ENCODE data around the gene RABGAP1L.
"Not testable (repeated sequence)": the region's sequence is repeated elsewhere in the genome, so short reads cannot be mapped to it uniquely, and the experiment has no call there.

The RABGAP1L gene

DNA sequence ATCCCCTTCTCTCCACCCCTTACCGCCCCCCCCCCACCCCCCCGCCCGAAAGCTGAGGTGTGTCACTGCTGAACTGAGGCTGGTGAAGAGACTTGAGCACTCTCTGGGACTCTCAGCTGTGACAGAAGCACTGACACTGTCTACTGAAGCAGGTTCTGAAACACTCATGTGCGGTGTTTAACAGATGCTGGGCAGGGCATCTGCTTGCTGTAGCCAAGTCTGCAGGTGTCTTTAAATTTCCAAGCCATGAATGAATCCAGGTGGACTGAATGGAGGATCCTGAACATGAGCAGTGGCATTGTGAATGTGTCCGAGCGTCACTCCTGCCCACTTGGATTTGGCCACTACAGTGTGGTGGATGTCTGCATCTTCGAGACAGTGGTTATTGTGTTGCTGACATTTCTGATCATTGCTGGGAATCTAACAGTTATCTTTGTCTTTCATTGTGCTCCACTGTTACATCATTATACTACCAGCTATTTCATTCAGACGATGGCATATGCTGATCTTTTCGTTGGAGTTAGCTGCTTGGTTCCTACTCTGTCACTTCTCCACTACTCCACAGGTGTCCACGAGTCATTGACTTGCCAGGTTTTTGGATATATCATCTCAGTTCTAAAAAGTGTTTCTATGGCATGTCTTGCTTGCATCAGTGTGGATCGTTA is 288.7 kb downstream of the RABGAP1L start, which contains the start of gene GPR52:
Gene GPR52 (plus strand): TSS at position 99 of the 665 bp plus-strand sequence. CDS start 148 bp downstream, at position 247.
- DNase-seq (ENCODE audit: low read depth), result no peak

DNA sequence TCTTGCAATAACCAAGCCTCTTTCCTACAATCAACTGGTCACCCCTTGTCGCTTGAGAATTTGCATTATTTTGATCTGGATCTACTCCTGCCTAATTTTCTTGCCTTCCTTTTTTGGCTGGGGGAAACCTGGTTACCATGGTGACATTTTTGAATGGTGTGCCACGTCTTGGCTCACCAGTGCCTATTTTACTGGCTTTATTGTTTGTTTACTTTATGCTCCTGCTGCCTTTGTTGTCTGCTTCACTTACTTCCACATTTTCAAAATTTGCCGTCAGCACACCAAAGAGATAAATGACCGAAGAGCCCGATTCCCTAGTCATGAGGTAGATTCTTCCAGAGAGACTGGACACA is 289.2 kb downstream of the RABGAP1L start:
- no peak for DNase-seq (ENCODE audit: low read depth)

DNA sequence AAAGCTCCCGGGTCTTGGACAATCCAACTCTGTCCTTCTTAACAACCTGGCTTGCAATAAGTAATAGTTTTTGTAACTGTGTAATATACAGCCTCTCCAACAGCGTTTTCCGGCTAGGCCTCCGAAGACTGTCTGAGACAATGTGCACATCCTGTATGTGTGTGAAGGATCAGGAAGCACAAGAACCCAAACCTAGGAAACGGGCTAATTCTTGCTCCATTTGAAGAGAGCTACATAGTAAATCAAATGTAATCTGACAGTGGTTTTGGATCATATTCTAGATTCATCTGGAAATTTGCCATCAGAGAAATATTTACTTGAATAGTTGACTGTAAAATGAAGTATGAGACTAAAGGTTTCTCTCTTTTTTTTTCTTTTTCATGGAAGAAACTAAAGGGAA is 289.7 kb downstream of the RABGAP1L start:
- DNase-seq (ENCODE audit: low read depth), result no peak

- no peak for DNase-seq (ENCODE audit: low read depth)
Observed at GRCh38 chr1:174451408-174451807, 292.1 kb downstream of the RABGAP1L start.

DNA sequence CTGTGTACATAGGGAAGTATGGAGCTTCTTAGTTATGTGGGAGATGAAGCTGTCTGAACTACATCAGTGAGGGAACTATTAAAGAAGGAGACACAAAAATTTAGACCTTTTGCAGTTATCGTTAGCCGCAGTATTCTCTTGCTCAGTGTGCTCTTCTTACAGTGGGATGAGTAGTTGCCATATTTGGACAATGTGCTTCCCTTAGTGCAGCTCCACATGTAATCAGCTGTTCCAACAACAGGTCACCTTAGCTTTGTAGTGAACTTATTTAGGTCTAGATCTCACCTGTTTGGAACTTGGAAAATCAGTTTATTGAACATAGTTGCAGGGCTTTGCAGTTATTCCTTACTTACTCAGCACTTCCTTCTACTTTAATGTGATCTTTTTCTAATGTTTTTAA is 306.5 kb downstream of the RABGAP1L start:
- DNase-seq (ENCODE audit: low read depth), result no peak

DNA sequence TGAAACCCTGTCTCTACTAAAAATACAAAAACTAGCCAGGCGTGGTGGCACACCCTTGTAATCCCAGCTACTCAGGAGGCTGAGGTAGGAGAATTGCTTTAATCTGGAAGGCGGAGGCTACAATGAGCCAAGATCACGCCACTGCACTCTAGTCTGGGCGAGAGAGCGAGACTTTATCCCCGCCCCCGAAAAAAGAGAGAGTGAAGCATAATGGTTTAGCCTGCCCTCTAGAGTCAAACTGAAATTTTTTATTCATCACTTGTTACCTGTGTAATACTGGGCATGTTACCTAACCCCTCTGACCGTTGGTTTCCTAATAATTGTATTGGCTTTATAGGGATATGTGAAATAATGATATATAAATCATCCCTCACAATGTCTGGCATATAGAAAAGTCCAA is 307.3 kb downstream of the RABGAP1L start:
- DNase-seq (ENCODE audit: low read depth), result no peak

GRCh38 chr1:174469052-174469451 is 309.7 kb downstream of the RABGAP1L start:
- no peak for DNase-seq (ENCODE audit: low read depth)

GRCh38 chr1:174469687-174470086 is 310.4 kb downstream of the RABGAP1L start:
- no peak for DNase-seq (ENCODE audit: low read depth)

GRCh38 chr1:174479281-174479680 is 320.0 kb downstream of the RABGAP1L start:
- no peak for DNase-seq (ENCODE audit: low read depth)

DNA sequence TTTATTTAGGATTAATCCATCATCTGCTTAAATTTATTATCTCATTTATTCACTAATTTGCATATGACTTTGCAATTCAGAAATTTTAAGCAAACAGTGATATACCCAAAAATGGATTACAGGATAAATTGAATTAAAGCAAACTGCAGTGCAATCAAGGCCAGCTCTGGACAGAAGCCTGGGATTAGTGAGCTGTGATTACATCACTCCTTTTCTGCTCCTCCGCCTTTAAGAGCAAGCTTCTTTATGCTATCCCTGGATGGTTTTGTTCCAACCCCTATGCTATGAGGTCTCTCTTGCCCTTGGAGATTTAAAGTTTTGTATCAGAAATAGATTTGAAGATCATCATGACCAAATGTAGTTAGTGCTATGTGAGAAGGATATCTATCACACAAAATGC is 321.0 kb downstream of the RABGAP1L start:
- no peak for DNase-seq (ENCODE audit: low read depth)

DNA sequence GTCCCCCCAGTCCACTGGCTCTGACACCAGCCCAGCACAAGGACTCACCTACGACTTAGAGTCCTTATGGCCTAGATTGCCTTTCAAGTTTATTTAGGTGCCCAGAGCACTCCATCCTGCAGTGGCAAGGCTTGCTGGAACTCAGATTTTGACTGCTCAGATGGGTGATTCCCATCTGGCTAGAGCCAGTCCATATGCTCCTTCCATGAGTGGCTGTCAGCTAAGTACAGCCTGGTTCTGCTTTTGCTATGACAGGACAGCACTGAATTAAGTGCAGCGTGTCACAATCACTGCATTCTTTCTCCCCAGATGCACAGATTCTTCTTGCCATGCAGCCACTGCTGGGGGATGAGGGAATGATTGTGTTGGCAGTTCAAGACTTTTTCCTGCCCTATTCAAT is 332.3 kb downstream of the RABGAP1L start:
- no peak for DNase-seq (ENCODE audit: low read depth)

DNA sequence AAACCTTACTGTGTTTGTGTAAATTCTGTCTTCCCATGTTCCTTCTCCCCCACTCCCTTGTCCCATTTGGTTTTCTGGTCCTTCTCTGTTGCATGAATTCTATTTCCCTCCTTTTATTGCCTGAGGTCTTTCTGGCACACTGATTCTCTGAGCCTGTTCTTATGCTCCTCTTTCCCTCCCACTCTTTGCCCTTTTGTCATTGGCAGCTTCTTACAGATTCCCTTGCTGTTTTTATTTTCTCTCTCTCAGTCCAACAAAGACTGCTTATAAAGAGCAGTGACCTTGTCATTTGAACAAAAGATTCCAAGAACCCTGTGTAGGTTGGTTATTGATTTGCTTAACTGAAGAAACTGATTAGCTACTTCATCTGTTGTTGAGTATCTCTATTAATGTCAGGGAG is 338.2 kb downstream of the RABGAP1L start:
- DNase-seq (ENCODE audit: low read depth), result no peak

GRCh38 chr1:174516755-174517154 is 357.4 kb downstream of the RABGAP1L start:
- not testable (repeated sequence) for DNase-seq (ENCODE audit: low read depth)

- DNase-seq (ENCODE audit: low read depth), result no peak
Observed at GRCh38 chr1:174519844-174520243, 360.5 kb downstream of the RABGAP1L start.

- no peak for DNase-seq (ENCODE audit: low read depth)
Observed at GRCh38 chr1:174531751-174532150, 372.4 kb downstream of the RABGAP1L start.

- DNase-seq (ENCODE audit: low read depth), result no peak
Observed at GRCh38 chr1:174534789-174535188, 375.5 kb downstream of the RABGAP1L start.

DNA sequence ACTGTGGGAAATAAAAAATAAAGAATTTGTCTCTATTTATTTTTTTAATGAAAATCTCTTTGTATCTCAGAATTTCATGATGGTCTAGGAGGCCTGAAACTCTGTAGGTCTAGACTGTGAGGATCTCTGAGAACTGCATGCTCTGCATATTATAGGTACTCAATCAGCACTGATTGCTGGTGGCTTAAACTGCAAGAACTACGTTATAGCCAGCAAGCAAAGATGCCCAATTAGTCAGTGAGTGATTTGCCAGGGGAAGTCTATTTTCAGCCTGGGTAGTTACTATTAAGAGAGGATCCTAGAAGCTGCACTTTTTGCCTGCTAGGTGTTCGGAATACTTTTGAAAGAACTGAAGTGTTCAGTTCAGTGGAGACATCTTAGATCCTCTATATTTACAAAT is 375.9 kb downstream of the RABGAP1L start:
- DNase-seq (ENCODE audit: low read depth), result no peak

DNA sequence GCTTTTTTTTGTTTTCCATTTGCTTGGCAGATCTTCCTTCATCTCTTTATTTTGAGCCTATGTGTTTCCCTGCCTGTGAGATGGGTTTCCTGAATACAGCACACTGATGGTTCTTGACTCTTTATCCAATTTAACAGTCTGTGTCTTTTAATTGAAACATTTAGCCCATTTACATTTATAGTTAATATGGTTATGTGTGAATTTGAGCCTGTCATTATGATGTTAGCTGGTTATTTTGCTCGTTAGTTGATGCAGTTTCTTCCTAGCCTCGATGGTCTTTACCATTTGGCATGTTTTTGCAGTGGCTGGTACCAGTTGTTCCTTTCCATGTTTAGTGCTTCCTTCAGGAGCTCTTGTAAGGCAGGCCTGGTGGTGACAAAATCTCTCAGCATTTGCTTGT is 384.1 kb downstream of the RABGAP1L start:
- not testable (repeated sequence) for DNase-seq (ENCODE audit: low read depth)

DNA sequence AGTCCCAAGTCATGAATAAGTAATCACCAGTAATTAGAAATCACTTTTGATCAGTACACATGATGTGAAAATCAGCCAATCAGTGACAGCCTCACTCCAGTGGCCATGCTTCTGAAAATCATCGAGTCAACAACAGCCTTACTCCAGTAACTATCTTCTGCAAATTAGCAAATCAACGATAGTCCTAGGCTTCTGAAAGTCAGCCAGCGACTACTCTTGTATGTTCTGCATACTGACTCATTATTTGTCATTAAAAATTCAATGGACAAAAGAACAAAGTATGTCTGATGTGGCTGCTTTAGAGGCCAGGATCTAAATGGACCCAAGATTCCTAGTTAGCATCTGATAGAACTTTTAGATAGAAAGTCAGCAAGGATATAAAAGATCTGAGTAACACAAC is 391.0 kb downstream of the RABGAP1L start:
- no peak for DNase-seq (ENCODE audit: low read depth)

DNA sequence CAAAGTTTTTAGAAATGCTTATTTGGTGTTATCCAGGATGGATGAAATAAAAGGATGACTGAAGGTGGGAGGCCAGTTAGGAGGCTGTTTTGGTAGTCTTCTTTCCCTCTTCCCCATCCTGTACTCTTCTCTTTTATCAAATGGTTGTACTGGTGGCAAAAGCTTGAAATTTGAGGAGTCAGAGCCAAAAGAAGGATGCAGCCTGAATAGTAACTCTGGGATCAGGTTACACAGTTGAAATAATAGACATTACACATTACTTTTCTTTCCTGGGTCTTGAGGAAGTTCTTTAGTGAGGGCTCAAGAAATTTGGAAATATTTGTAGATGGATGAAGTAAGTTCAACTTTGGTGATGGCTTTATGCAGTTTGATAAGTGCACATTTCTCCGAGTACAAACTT is 397.1 kb downstream of the RABGAP1L start:
- no peak for DNase-seq (ENCODE audit: low read depth)

- no peak for DNase-seq (ENCODE audit: low read depth)
Observed at GRCh38 chr1:174568551-174568950, 409.2 kb downstream of the RABGAP1L start.

- DNase-seq (ENCODE audit: low read depth), result no peak
Observed at GRCh38 chr1:174569240-174569639, 409.9 kb downstream of the RABGAP1L start.

- DNase-seq (ENCODE audit: low read depth), result no peak
Observed at GRCh38 chr1:174572771-174573170, 413.5 kb downstream of the RABGAP1L start.

DNA sequence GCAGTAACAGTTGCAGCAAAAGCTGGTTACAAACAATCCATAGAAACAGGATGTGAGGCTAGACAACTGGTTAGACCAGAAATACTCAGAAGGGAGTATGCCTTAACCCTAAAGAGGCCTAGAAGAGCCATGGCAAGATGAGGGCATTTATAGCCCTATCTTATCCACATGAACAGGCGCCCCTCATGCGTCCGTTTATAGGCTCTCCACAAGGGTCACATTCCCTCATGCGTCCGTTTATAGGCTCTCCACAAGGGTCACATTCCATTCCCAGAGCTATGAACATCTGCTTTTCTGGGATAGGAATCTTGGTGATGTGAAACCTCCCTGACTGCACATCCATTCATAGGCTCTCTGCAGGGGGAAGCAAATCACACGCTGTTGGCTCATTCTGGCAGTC is 416.8 kb downstream of the RABGAP1L start:
- not testable (repeated sequence) for DNase-seq (ENCODE audit: low read depth)

- no peak for DNase-seq (ENCODE audit: low read depth)
Observed at GRCh38 chr1:174577681-174578080, 418.4 kb downstream of the RABGAP1L start.
